ENCODE data around the gene MYRIP. TPM values are rescaled to one million over a fixed set of nuclear protein-coding genes. Genes with fewer than 3 reads are reported as not detected.
A peak's percentile ranks its signal among the peaks of the same experiment; 100 is the strongest.

Gene MYRIP
- total and polyA plus RNA-seq, 11 donors, result 0.42 to 2.2 (median 0.90) TPM

- H3K9me3 ChIP-seq, result no peaks in the 10 kb centered on the region
- ATAC-seq (peak in 1 of 4 donors; percentile 34), DNase-seq (no peak)
- no peak for TF ChIP-seq CTCF (IDR thresholded peaks at IDR 0.05)
- no peak for TF ChIP-seq POLR2A (IDR thresholded peaks at IDR 0.05)
- no peak overlapping the region for H3K27ac ChIP-seq
- H3K4me1 ChIP-seq, result no peaks in the 10 kb centered on the region
- H3K27me3 ChIP-seq, result no peaks in the 10 kb centered on the region
- no peak overlapping the region for H3K4me3 ChIP-seq
- WGBS, 4 donors, result 56 to 68% (median 63%) methylated on average over 4 of the region's 4 CpGs
- intact Hi-C loops (cut with DNase I), result no loop called here
- H3K36me3 ChIP-seq, result no peaks in the 10 kb centered on the region
These were observed 29.1 kb upstream of the MYRIP start for GRCh38 chr3:39780352-39780751.

- H3K27ac ChIP-seq, result no peak overlapping the region
- no peaks in the 10 kb centered on the region for H3K27me3 ChIP-seq
- H3K9me3 ChIP-seq, result no peaks in the 10 kb centered on the region
- intact Hi-C loops (cut with DNase I), result no loop called here
- TF ChIP-seq CTCF (IDR thresholded peaks at IDR 0.05) (no peak), POLR2A (IDR thresholded peaks at IDR 0.05) (no peak)
- WGBS, 4 donors, result 72 to 87% (median 78%) methylated on average over 1 of the region's 1 CpG
- DNase-seq (no peak), ATAC-seq (no peak)
- H3K4me1 ChIP-seq, result no peaks in the 10 kb centered on the region
- no peak overlapping the region for H3K4me3 ChIP-seq
- H3K36me3 ChIP-seq, result no peaks in the 10 kb centered on the region
These were observed 28.4 kb upstream of the MYRIP start for GRCh38 chr3:39781025-39781424.

GRCh38 chr3:39781632-39782031 lies 27.8 kb upstream of the MYRIP start:
- Histone ChIP-seq H3K36me3 (no peaks in the 10 kb centered on the region), H3K4me1 (no peaks in the 10 kb centered on the region), H3K27ac (no peak overlapping the region), H3K4me3 (no peak overlapping the region), H3K9me3 (no peaks in the 10 kb centered on the region), H3K27me3 (no peaks in the 10 kb centered on the region)
- TF ChIP-seq CTCF (IDR thresholded peaks at IDR 0.05) (no peak), POLR2A (IDR thresholded peaks at IDR 0.05) (no peak)
- DNase-seq (no peak), ATAC-seq (no peak)
- 47 to 92% (median 80%) methylated on average over 3 of the region's 3 CpGs for WGBS, 4 donors
- intact Hi-C loops (cut with DNase I), result no loop called here

- Histone ChIP-seq H3K27ac (no peak overlapping the region), H3K27me3 (no peaks in the 10 kb centered on the region), H3K4me1 (no peaks in the 10 kb centered on the region), H3K9me3 (no peaks in the 10 kb centered on the region), H3K36me3 (no peaks in the 10 kb centered on the region), H3K4me3 (no peak overlapping the region)
- ATAC-seq (no peak), DNase-seq (no peak)
- intact Hi-C loops (cut with DNase I), result no loop called here
- TF ChIP-seq POLR2A (IDR thresholded peaks at IDR 0.05) (no peak), CTCF (IDR thresholded peaks at IDR 0.05) (no peak)
- 53 to 65% (median 60%) methylated on average over 4 of the region's 4 CpGs for WGBS, 4 donors
These were observed 25.7 kb upstream of the MYRIP start for GRCh38 chr3:39783680-39784079.
